NB4 (cell line): ENCODE results near the gene NTPCR.

Experiments used
- CTCF ChIP-seq: IDR thresholded peaks from one replicate; pipeline ENCODE4 v1.5.1; 2012; ENCODE audit warnings: low read depth, low read length
- MAX ChIP-seq: IDR thresholded peaks from 2 replicates; pipeline ENCODE4 v1.6.1; 2011; ENCODE audit warnings: low read depth, low read length
- MYC ChIP-seq: IDR thresholded peaks from 2 replicates; pipeline ENCODE4 v1.6.1; 2011; ENCODE audit warnings: low read depth, low read length
- POLR2A ChIP-seq: IDR thresholded peaks from 2 replicates; pipeline ENCODE4 v1.6.1; 2011; ENCODE audit warnings: mild to moderate bottlenecking; ENCODE audit not compliant: insufficient read length; ENCODE audit errors: extremely low read depth

- TF ChIP-seq CTCF (no peak), POLR2A (no peak), MYC (no peak), MAX (no peak)
These were observed 27.8 kb downstream of the NTPCR start for GRCh38 chr1:232978091-232978634.
